Kidney epithelial cell (primary cell): ENCODE results near the gene GRK4. TPM values are rescaled to one million over a fixed set of nuclear protein-coding genes. Genes with fewer than 3 reads are reported as not detected.

Experiments used
- DNase-seq: peaks from one replicate; pipeline ENCODE4 v3.0.0-alpha.2; 2010; ENCODE audit warnings: low read depth
- H3K27me3 ChIP-seq: 2 replicates; pipeline ENCODE4 v1.6.0; 2011; ENCODE audit warnings: low read length; ENCODE audit not compliant: control insufficient read depth, insufficient read depth
- H3K36me3 ChIP-seq: 2 replicates; pipeline ENCODE4 v1.5.1; 2011; ENCODE audit warnings: low read length; ENCODE audit not compliant: control insufficient read depth, insufficient read depth
- H3K4me3 ChIP-seq: 2 replicates; pipeline ENCODE4 v1.5.1; 2011; ENCODE audit warnings: low read depth, mild to moderate bottlenecking, control low read depth, low read length
- CTCF ChIP-seq: IDR thresholded peaks from 2 replicates; pipeline ENCODE4 v1.5.1; 2011; ENCODE audit warnings: mild to moderate bottlenecking, moderate library complexity, low read length, control low read depth, inconsistent platforms; ENCODE audit not compliant: insufficient read depth, poor library complexity, severe bottlenecking
- total RNA-seq: library from RNA; depleted of rRNA; stranded (reverse); fragments of >200 nt; gene quantifications from 2 replicates; pipeline ENCODE4 v1.2.3, GENCODE V29; 2015

Gene GRK4
- total RNA-seq, 1 donor from 2014 or later: 6.3 TPM

- H3K36me3 ChIP-seq: peaks cover 14% of the 10 kb centered on the region
- H3K4me3 ChIP-seq: no peak overlapping the region
- no peak for TF ChIP-seq CTCF
- H3K27me3 ChIP-seq: no peaks in the 10 kb centered on the region
- no peak for DNase-seq
Measured at GRCh38 chr4:2940267-2941137, 22.9 kb upstream of the GRK4 start.

- Histone ChIP-seq H3K27me3 (no peaks in the 10 kb centered on the region), H3K4me3 (no peak overlapping the region), H3K36me3 (peaks cover 14% of the 10 kb centered on the region)
- DNase-seq: no peak
- TF ChIP-seq CTCF: no peak
Measured at GRCh38 chr4:2941138-2942036, 22.0 kb upstream of the GRK4 start.

- Histone ChIP-seq H3K27me3 (no peaks in the 10 kb centered on the region), H3K4me3 (no peak overlapping the region), H3K36me3 (peaks cover 14% of the 10 kb centered on the region)
- no peak for TF ChIP-seq CTCF
- no peak for DNase-seq
Measured at GRCh38 chr4:2942037-2942531, 21.3 kb upstream of the GRK4 start.

- H3K4me3 ChIP-seq: no peak overlapping the region
- no peak for DNase-seq
- TF ChIP-seq CTCF: no peak
- peaks cover 12% of the 10 kb centered on the region for H3K36me3 ChIP-seq
- no peaks in the 10 kb centered on the region for H3K27me3 ChIP-seq
Measured at GRCh38 chr4:2942532-2943363, 20.6 kb upstream of the GRK4 start.

- Histone ChIP-seq H3K36me3 (peaks cover 12% of the 10 kb centered on the region), H3K27me3 (no peaks in the 10 kb centered on the region), H3K4me3 (no peak overlapping the region)
- no peak for TF ChIP-seq CTCF
- DNase-seq: no peak
Measured at GRCh38 chr4:2943364-2944090, 19.8 kb upstream of the GRK4 start.
